Nucleus accumbens (tissue), 56 donors: Measurements from ENCODE around the gene CENPF.

Experiments used
- DNase-seq, 56 donors: peaks; one replicate each; lab custom pipeline; 2025; lab: John Stamatoyannopoulos, UW

Gene CENPF

GRCh38 chr1:214617246-214617645 lies 14.3 kb downstream of the CENPF start:
- DNase-seq, result no peak

GRCh38 chr1:214617843-214618242 lies 14.8 kb downstream of the CENPF start:
- no peak for DNase-seq

GRCh38 chr1:214621236-214621635 lies 18.2 kb downstream of the CENPF start:
- DNase-seq, result no peak

GRCh38 chr1:214623430-214623829 lies 20.4 kb downstream of the CENPF start:
- DNase-seq, result no peak

- no peak for DNase-seq
Observed at GRCh38 chr1:214632091-214632490, 29.1 kb downstream of the CENPF start.

- DNase-seq, result no peak
Observed at GRCh38 chr1:214633686-214634085, 30.7 kb downstream of the CENPF start.

- DNase-seq, result no peak
Observed at GRCh38 chr1:214634267-214634666, 31.3 kb downstream of the CENPF start.

GRCh38 chr1:214635086-214635485 lies 32.1 kb downstream of the CENPF start:
- DNase-seq, result no peak

GRCh38 chr1:214635506-214635905 lies 32.5 kb downstream of the CENPF start:
- no peak for DNase-seq

- DNase-seq, result no peak
Observed at GRCh38 chr1:214636436-214636835, 33.4 kb downstream of the CENPF start.

- no peak for DNase-seq
Observed at GRCh38 chr1:214637125-214637524, 34.1 kb downstream of the CENPF start.

GRCh38 chr1:214637722-214638458 lies 34.9 kb downstream of the CENPF start:
- DNase-seq, result peak in 6 of 56 donors; percentile 0 to 35 (median 4)

- no peak for DNase-seq
Observed at GRCh38 chr1:214638459-214638807, 35.4 kb downstream of the CENPF start.

- DNase-seq, result no peak
Observed at GRCh38 chr1:214638997-214639396, 36.0 kb downstream of the CENPF start.

GRCh38 chr1:214640431-214641213 lies 37.6 kb downstream of the CENPF start:
- DNase-seq, result no peak

- no peak for DNase-seq
Observed at GRCh38 chr1:214641214-214641895, 38.4 kb downstream of the CENPF start.

- DNase-seq, result no peak
Observed at GRCh38 chr1:214643030-214643429, 40.0 kb downstream of the CENPF start.

- no peak for DNase-seq
Observed at GRCh38 chr1:214645712-214646111, 42.7 kb downstream of the CENPF start.

GRCh38 chr1:214648801-214649200 lies 45.8 kb downstream of the CENPF start:
- DNase-seq, result no peak

- no peak for DNase-seq
Observed at GRCh38 chr1:214649607-214650006, 46.6 kb downstream of the CENPF start.

GRCh38 chr1:214650664-214651063 lies 47.7 kb downstream of the CENPF start:
- no peak for DNase-seq

GRCh38 chr1:214657299-214657698 lies 54.3 kb downstream of the CENPF start:
- no peak for DNase-seq
